ENCODE results near the gene ABCB10. TPM values are rescaled to one million over a fixed set of nuclear protein-coding genes. Genes with fewer than 3 reads are reported as not detected.
A peak's percentile ranks its signal among the peaks of the same experiment; 100 is the strongest.
"Not testable (repeated sequence)": the region's sequence is repeated elsewhere in the genome, so short reads cannot be mapped to it uniquely, and the experiment has no call there.

The ABCB10 gene
- 52.0 and 53.3 TPM in 2 replicates for total RNA-seq (2014; rRNA removed; shearing (Covaris generic))

- peak; percentile 96 for DNase-seq (ENCODE audit: low spot score)
Observed at GRCh38 chr1:229558460-229559335, at the start of gene ABCB10. Gene ABCB10, minus strand, starts transcription at chr1:229558707. Its CDS starts 55 bp downstream, at chr1:229558652.

GRCh38 chr1:229607370-229607769 is 48.9 kb upstream of the ABCB10 start:
- no peak for DNase-seq (ENCODE audit: low spot score)

GRCh38 chr1:229603371-229604005 is 45.0 kb upstream of the ABCB10 start:
- no peak for DNase-seq (ENCODE audit: low spot score)

- no peak for DNase-seq (ENCODE audit: low spot score)
Observed at GRCh38 chr1:229600229-229600628, 41.7 kb upstream of the ABCB10 start.

- no peak for DNase-seq (ENCODE audit: low spot score)
Observed at GRCh38 chr1:229599218-229599954, 40.9 kb upstream of the ABCB10 start.

- DNase-seq (ENCODE audit: low spot score), result no peak
Observed at GRCh38 chr1:229597877-229598276, 39.4 kb upstream of the ABCB10 start.

GRCh38 chr1:229596925-229597699 is 38.6 kb upstream of the ABCB10 start:
- DNase-seq (ENCODE audit: low spot score), result peak; percentile 34

- DNase-seq (ENCODE audit: low spot score), result not testable (repeated sequence)
Observed at GRCh38 chr1:229595876-229596275, 37.4 kb upstream of the ABCB10 start.

GRCh38 chr1:229594227-229595008 is 35.9 kb upstream of the ABCB10 start:
- no peak for DNase-seq (ENCODE audit: low spot score)

GRCh38 chr1:229593800-229594199 is 35.3 kb upstream of the ABCB10 start:
- no peak for DNase-seq (ENCODE audit: low spot score)

- DNase-seq (ENCODE audit: low spot score), result no peak
Observed at GRCh38 chr1:229590119-229590518, 31.6 kb upstream of the ABCB10 start.

- DNase-seq (ENCODE audit: low spot score), result no peak
Observed at GRCh38 chr1:229585338-229585737, 26.8 kb upstream of the ABCB10 start.

GRCh38 chr1:229582715-229583114 is 24.2 kb upstream of the ABCB10 start:
- no peak for DNase-seq (ENCODE audit: low spot score)

- DNase-seq (ENCODE audit: low spot score), result no peak
Observed at GRCh38 chr1:229582011-229582694, 23.6 kb upstream of the ABCB10 start.

- DNase-seq (ENCODE audit: low spot score), result no peak
Observed at GRCh38 chr1:229581485-229581884, 23.0 kb upstream of the ABCB10 start.

GRCh38 chr1:229579059-229579673 is 20.7 kb upstream of the ABCB10 start:
- no peak for DNase-seq (ENCODE audit: low spot score)

GRCh38 chr1:229578168-229579058 is 19.9 kb upstream of the ABCB10 start:
- DNase-seq (ENCODE audit: low spot score), result no peak

GRCh38 chr1:229574679-229575442 is 16.4 kb upstream of the ABCB10 start:
- DNase-seq (ENCODE audit: low spot score), result no peak
